K562 (cell line): Measurements from ENCODE around the gene PRKG1. TPM values are rescaled to one million over a fixed set of nuclear protein-coding genes. Genes with fewer than 3 reads are reported as not detected.

Source experiments
- ATAC-seq: fragments of 200-7000 bp; cut with Tn5 transposase; 3 replicates; pipeline ENCODE4 v1.9.1; 2020; ENCODE audit warnings: moderate library complexity
- BruUV-seq: library from RNA; stranded (reverse); fragments of 400-500 nt; replicated peaks from 2 replicates; lab custom pipeline; 2021; lab: Mats Ljungman, UMichigan
- CTCF ChIA-PET: fragments of 300-600 bp; formaldehyde crosslinking; extraction: SDS; loops from one replicate; lab custom pipeline; 2021; ENCODE audit warnings: low intra/inter-chr PET ratio; lab: Yijun Ruan, JAX
- POLR2A ChIA-PET: fragments of 300-600, 350-650 bp; sonication (Branson Sonifier 250); formaldehyde crosslinking; extraction: SDS; loops from one replicate; lab custom pipeline; 2021; ENCODE audit warnings: antibody characterized with exemption, inconsistent platforms; lab: Yijun Ruan, JAX
- DNase-seq, 4 experiments: peaks; one replicate each; pipeline versions ENCODE4 v3.0.0 to v3.0.0-alpha.2; 2011 to 2018; ENCODE audit warnings: low spot score in 3 of 4, mixed read lengths in 3 of 4; ENCODE audit errors: extremely low read depth in 1 of 4
- FAIRE-seq: peaks from 2 replicates; lab custom pipeline; 2011; peaks lifted over from hg19 to GRCh38; lab: Jason Lieb, UNC
- H2AFZ ChIP-seq: 2 replicates; pipeline ENCODE4 v1.6.0; 2011; ENCODE audit warnings: low read depth, low read length, control low read depth, inconsistent platforms
- H3K27ac ChIP-seq: fragments of 200-600 bp; 3 replicates; pipeline ENCODE4 v1.8.0; 2011; ENCODE audit warnings: low read depth, mild to moderate bottlenecking, control low read depth, inconsistent platforms, low read length, moderate library complexity, mixed read lengths; ENCODE audit errors: extremely low read depth
- H3K27me3 ChIP-seq, 2 experiments: fragments of 300-600 bp in 1 of 2; 2 replicates in 1 of 2; 3 replicates in 1 of 2; pipeline versions ENCODE4 v1.6.0 to v1.8.0; 2011; ENCODE audit warnings: inconsistent platforms in 2 of 2, low read length in 2 of 2, mild to moderate bottlenecking in 1 of 2, mixed read lengths in 1 of 2, moderate library complexity in 1 of 2; ENCODE audit not compliant: control insufficient read depth in 2 of 2, insufficient read depth in 2 of 2
- H3K36me3 ChIP-seq: fragments of 300-600 bp; 3 replicates; pipeline ENCODE4 v1.8.0; 2011; ENCODE audit warnings: mild to moderate bottlenecking, low read length, inconsistent platforms; ENCODE audit not compliant: control insufficient read depth, insufficient read depth
- H3K4me1 ChIP-seq, 2 experiments: fragments of 200-600 bp in 1 of 2; replicated peaks in 1 of 2; 2 replicates in 1 of 2; 3 replicates in 1 of 2; pipeline versions ENCODE4 v1.5.1 to v1.8.0; 2011; ENCODE audit warnings: inconsistent platforms in 2 of 2, low read length in 2 of 2, mild to moderate bottlenecking in 1 of 2, mixed read lengths in 1 of 2, moderate library complexity in 1 of 2; ENCODE audit not compliant: control insufficient read depth in 2 of 2, insufficient read depth in 2 of 2
- H3K4me2 ChIP-seq: 2 replicates; pipeline ENCODE4 v1.6.1; 2011; ENCODE audit warnings: low read length, control low read depth, inconsistent platforms, mixed read lengths; ENCODE audit not compliant: insufficient read depth
- H3K4me3 ChIP-seq: fragments of 200-600 bp; sonication (generic), shearing (Covaris generic); 2 replicates; pipeline ENCODE4 v1.5.1; 2016; ENCODE audit warnings: control low read depth, inconsistent platforms
- H3K79me2 ChIP-seq: fragments of 200-600 bp; 3 replicates; pipeline ENCODE4 v1.8.0; 2011; ENCODE audit warnings: low read length, inconsistent platforms; ENCODE audit not compliant: control insufficient read depth, insufficient read depth
- H3K9ac ChIP-seq, 2 experiments: 2 replicates each; pipeline versions ENCODE4 v1.6.0 to v1.6.1; 2011; ENCODE audit warnings: low read depth in 2 of 2, low read length in 2 of 2, control low read depth in 1 of 2, inconsistent platforms in 1 of 2, mild to moderate bottlenecking in 1 of 2, mixed read lengths in 1 of 2; ENCODE audit not compliant: insufficient read depth in 1 of 2
- H3K9me1 ChIP-seq: one replicate; pipeline ENCODE4 v1.6.0; 2011; ENCODE audit warnings: inconsistent platforms, mild to moderate bottlenecking, low read length, moderate library complexity; ENCODE audit not compliant: control insufficient read depth, insufficient read depth
- H3K9me3 ChIP-seq: replicated peaks from 2 replicates; pipeline ENCODE4 v1.5.1; 2011; ENCODE audit warnings: low read depth, low read length, inconsistent platforms; ENCODE audit not compliant: control insufficient read depth, insufficient read depth
- H4K20me1 ChIP-seq: replicated peaks from 2 replicates; pipeline ENCODE4 v1.6.1; 2011; ENCODE audit warnings: low read length, inconsistent platforms, mixed read lengths; ENCODE audit not compliant: control insufficient read depth, insufficient read depth
- FOXJ3 ChIP-seq: sonication (generic); formaldehyde crosslinking; IDR thresholded peaks from 2 replicates; pipeline ENCODE4 v1.4.0; 2020; ENCODE audit warnings: mild to moderate bottlenecking, missing genetic modification reagents
- GABPB2 ChIP-seq: fragments of 250-450 bp; sonication (Bioruptor Pico); conservative IDR thresholded peaks from 2 replicates; pipeline ENCODE4 v1.5.1; 2021; ENCODE audit warnings: mild to moderate bottlenecking
- KDM4B ChIP-seq, 2 experiments: fragments of 450-650 bp in 1 of 2; sonication (generic) in 1 of 2; IDR thresholded peaks; 2 replicates each; pipeline ENCODE4 v1.6.1; 2016 to 2017; ENCODE audit warnings: borderline replicate concordance in 2 of 2, antibody characterized with exemption in 1 of 2, low read depth in 1 of 2, mild to moderate bottlenecking in 1 of 2
- PPARD ChIP-seq: fragments of 250-450 bp; sonication (Bioruptor Pico); IDR thresholded peaks from 2 replicates; pipeline ENCODE4 v1.8.0; 2022; ENCODE audit warnings: inconsistent platforms, mild to moderate bottlenecking, moderate library complexity
- RBM34 ChIP-seq: fragments of 200-400 bp; formaldehyde crosslinking; IDR thresholded peaks from 2 replicates; pipeline ENCODE4 v1.6.1; 2018; ENCODE audit warnings: low read length, borderline replicate concordance; ENCODE audit not compliant: insufficient read depth
- SLC30A9 ChIP-seq: fragments of 250-450 bp; sonication (Bioruptor Pico); IDR thresholded peaks from 2 replicates; pipeline ENCODE4 v1.8.0; 2022; ENCODE audit warnings: mild to moderate bottlenecking, moderate library complexity
- STAT5A ChIP-seq: IDR thresholded peaks from 2 replicates; pipeline ENCODE4 v1.6.1; 2012; ENCODE audit warnings: low read length, inconsistent platforms, borderline replicate concordance
- TAF1 ChIP-seq: IDR thresholded peaks from 2 replicates; pipeline ENCODE4 v1.6.1; 2011; ENCODE audit warnings: mild to moderate bottlenecking, low read length, moderate library complexity; ENCODE audit not compliant: insufficient read depth, control insufficient read depth, severe bottlenecking; ENCODE audit errors: extremely low read depth
- ZNF212 ChIP-seq: fragments of 450-650 bp; formaldehyde crosslinking; IDR thresholded peaks from 2 replicates; pipeline ENCODE4 v1.4.0; 2020; ENCODE audit warnings: mild to moderate bottlenecking
- ZNF41 ChIP-seq: fragments of 250-450 bp; sonication (Bioruptor Pico); conservative IDR thresholded peaks from 2 replicates; pipeline ENCODE4 v1.4.0; 2020; ENCODE audit warnings: mild to moderate bottlenecking
- ZNF707 ChIP-seq: fragments of 250-450 bp; sonication (Bioruptor Pico); conservative IDR thresholded peaks from 2 replicates; pipeline ENCODE4 v1.8.0; 2022; ENCODE audit warnings: inconsistent platforms, mild to moderate bottlenecking, moderate library complexity
- WGBS: fragments of 100-300 bp; shearing (Covaris generic); methylation state at CpG from one replicate; pipeline ENCODE4 v1.1.6; 2016; ENCODE audit warnings: low coverage, mixed read lengths; ENCODE audit not compliant: insufficient coverage; ENCODE audit errors: missing lambda C conversion rate; 5-methylcytosine and 5-hydroxymethylcytosine counted together
- in situ Hi-C: fragments of 300-500 bp; cut with MboI; formaldehyde crosslinking; loops from 4 replicates; pipeline ENCODE4 v1.15.0; 2018; ENCODE audit warnings: inconsistent platforms, mixed read lengths
- intact Hi-C: fragments of 100-400 bp; cut with micrococcal nuclease; formaldehyde crosslinking; loops from 2 replicates; pipeline ENCODE4 v1.14.2; 2022
- polyA plus RNA-seq, 8 experiments: library from polyadenylated mRNA; depleted of rRNA in 4 of 8; stranded (reverse) in 5 of 8; unstranded in 3 of 8; fragments of >200 nt; fragmentation: Nextera tagmentation in 2 of 8; fragmentation: Illumina TruSeq in 1 of 8; extraction: Ambion mirVana in 2 of 8; extraction: Trizol in 1 of 8; gene quantifications; 2 replicates each; pipeline versions ENCODE4 v1.2.1 to v1.2.3, GENCODE V29; 2011 to 2014; ENCODE audit warnings: inconsistent platforms in 1 of 8, missing spikeins in 1 of 8
- total RNA-seq, 7 experiments: library from RNA; depleted of rRNA in 6 of 7; stranded (reverse); fragments of >200 nt in 6 of 7; fragmentation: Illumina TruSeq in 2 of 7; extraction: Trizol in 2 of 7; gene quantifications; 2 replicates each; pipeline versions ENCODE4 v1.2.1 to v1.2.3, GENCODE V29; 2011 to 2021; ENCODE audit warnings: low replicate concordance in 1 of 7
- TF ChIP-seq, protein P1 (sequence below): fragments of 450-650 bp; IDR thresholded peaks from 2 replicates; pipeline ENCODE4 v1.6.1; 2016; ENCODE audit warnings: mild to moderate bottlenecking

Gene PRKG1
- total and polyA plus RNA-seq, 9 of the 15 experiments (the other 6 are each of a cell fraction or from before 2014, with no cell fraction given): 0.22 TPM; not detected in 8

DNA sequence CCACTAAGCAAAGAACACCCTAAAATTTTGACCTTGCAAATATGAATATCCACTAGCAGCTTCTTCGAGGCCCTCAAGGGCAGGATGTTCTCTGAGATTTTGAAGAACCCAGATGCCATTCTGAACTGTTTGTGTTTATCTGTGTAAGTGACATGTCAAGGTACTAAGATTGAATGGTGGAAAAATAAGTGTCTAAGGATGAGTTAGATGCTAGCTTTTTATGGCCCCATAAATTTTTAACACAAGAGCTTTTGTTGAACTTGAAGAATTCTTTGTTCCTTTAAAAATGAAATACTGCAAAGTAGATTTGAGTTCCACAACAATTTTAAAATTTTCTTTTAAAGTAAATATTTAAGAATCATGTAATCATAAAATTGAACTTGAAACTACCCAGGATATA, 365.4 kb downstream of the PRKG1 start:
- no peak overlapping the region for H3K4me3 ChIP-seq
- FAIRE-seq (no peak), ATAC-seq (no peak), DNase-seq (no peak)
- no peaks in the 10 kb centered on the region for H3K4me1 ChIP-seq
- TF ChIP-seq GABPB2 (CRISPR knock-in tag) (no peak), PPARD (CRISPR knock-in tag) (no peak), TAF1 (no peak), ZNF707 (CRISPR knock-in tag) (no peak), ZNF212 (no peak), ZNF41 (CRISPR knock-in tag) (no peak), FOXJ3 (CRISPR knock-in tag) (no peak), STAT5A (no peak), KDM4B (IDR thresholded peaks at IDR 0.05; ENCODE audit: borderline replicate concordance in 2 of 2, low read depth in 1 of 2) (no peak), RBM34 (no peak), SLC30A9 (CRISPR knock-in tag) (no peak)
- TF ChIP-seq, protein P1, sequence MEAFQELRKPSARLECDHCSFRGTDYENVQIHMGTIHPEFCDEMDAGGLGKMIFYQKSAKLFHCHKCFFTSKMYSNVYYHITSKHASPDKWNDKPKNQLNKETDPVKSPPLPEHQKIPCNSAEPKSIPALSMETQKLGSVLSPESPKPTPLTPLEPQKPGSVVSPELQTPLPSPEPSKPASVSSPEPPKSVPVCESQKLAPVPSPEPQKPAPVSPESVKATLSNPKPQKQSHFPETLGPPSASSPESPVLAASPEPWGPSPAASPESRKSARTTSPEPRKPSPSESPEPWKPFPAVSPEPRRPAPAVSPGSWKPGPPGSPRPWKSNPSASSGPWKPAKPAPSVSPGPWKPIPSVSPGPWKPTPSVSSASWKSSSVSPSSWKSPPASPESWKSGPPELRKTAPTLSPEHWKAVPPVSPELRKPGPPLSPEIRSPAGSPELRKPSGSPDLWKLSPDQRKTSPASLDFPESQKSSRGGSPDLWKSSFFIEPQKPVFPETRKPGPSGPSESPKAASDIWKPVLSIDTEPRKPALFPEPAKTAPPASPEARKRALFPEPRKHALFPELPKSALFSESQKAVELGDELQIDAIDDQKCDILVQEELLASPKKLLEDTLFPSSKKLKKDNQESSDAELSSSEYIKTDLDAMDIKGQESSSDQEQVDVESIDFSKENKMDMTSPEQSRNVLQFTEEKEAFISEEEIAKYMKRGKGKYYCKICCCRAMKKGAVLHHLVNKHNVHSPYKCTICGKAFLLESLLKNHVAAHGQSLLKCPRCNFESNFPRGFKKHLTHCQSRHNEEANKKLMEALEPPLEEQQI: no peak
- no peaks in the 10 kb centered on the region for H4K20me1 ChIP-seq
- in situ Hi-C loops: no loop called here
- H3K9me1 ChIP-seq: no peaks in the 10 kb centered on the region
- no TSS peak for BruUV-seq
- ChIA-PET CTCF (no interaction called here), POLR2A (no interaction called here)
- no peaks in the 10 kb centered on the region for H3K27me3 ChIP-seq
- H3K4me2 ChIP-seq: no peak overlapping the region
- 0% methylated on average over 1 of the region's 1 CpG for WGBS
- H3K79me2 ChIP-seq: no peaks in the 10 kb centered on the region
- H3K27ac ChIP-seq: no peak overlapping the region
- no peaks in the 10 kb centered on the region for H3K36me3 ChIP-seq
- no peak overlapping the region for H2AFZ ChIP-seq
- no peak overlapping the region for H3K9ac ChIP-seq
- intact Hi-C loops: no loop called here
- 0 out of 2 replicates have a peak, but pooled peaks cover 1% of the 10 kb centered on the region for H3K9me3 ChIP-seq
